GM21717 (cell line): ENCODE measurements around the gene FUT7.
"Not testable (repeated sequence)": the region's sequence is repeated elsewhere in the genome, so short reads cannot be mapped to it uniquely, and the experiment has no call there.

Experiments
- ATAC-seq: cut with Tn5 transposase; IDR thresholded peaks from one replicate; pipeline ENCODE4 v1.9.1; 2021; ENCODE audit warnings: mild to moderate bottlenecking, moderate library complexity; ENCODE audit not compliant: unreplicated experiment

The FUT7 gene

DNA sequence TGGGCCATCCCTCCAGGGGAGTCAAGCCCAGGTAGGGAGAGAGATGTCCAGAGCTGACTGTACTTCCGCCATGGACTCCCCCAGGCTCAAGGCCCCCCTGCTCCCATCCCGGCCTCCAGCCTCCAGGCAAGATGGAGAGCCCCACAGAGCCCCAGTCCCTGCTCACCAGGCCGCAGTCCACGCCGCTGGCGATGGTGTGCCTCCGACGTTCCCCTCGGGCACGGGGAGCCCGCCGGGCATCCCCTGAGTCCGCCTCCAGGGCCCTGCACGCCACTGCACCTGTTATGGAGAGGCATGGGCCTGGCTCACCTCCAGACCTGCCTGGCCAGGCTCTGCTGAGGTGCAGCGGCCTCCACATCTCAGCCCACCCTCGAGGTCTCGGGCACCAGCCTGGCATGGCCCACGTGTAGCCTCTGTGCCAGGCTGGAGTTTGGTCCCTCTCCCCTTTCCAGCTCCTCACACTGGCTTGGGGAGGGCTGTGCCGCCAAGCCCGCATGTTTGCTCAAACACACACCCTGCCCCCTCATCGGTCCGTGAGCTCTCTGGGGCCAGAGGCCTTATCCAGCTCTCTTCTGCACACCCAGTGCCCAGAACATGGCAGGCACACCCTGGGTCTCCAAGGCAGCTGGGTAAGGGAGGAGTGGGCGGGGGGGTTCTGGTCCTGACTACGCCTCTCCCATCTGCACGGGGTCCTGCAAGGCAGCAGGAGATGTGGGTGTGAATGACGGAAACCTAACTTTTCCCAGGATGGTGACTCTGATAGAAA is 34.4 kb upstream of the FUT7 start:
- no peak for ATAC-seq

DNA sequence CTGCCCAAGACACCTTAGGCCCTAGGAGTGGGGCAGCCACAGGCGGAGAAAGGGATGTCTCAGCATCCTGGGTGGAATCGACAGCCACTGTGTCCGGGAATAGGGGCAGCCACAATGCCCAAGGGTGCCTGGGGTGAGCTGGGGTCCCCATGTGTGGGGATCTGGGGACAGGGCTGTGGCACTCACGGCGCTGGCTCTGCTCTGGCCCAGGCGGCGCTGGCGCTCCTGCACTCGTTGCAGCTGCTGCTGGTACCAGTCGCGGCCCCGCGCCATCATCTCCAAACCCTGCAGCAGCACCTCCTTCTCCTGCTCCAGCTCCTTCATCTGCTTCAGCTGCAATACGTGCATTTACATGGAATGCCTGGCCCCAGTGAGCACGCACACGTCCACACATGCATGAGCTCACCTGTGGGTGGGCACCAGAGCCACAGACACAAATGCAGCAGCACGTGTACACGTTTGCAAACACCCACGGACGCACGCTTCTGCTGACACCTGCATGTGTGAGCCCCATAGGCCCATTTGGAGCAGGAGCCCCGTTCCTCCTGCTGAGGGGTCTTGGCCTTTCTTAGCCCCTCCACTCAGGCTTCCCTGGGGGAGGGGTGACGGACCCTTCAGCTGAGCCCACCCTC is 33.6 kb upstream of the FUT7 start:
- no peak for ATAC-seq

DNA sequence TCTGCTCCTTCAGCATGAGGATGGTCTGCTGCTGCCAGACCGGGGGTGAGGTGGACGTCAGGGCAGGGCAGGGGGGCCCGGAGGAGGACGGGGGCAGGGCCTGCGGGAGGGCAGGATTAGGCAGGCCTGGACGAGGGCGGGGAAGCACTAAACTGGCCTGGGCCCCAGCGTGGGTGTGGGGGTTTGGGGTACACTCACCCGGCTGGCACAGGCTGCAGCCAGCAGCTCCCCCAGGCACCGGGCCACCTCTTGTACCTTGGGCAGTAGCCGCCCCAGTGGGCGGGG is 32.9 kb upstream of the FUT7 start:
- ATAC-seq, result no peak

GRCh38 chr9:137064027-137064879 is 32.4 kb upstream of the FUT7 start:
- ATAC-seq, result no peak

GRCh38 chr9:137063311-137064026 is 31.6 kb upstream of the FUT7 start:
- no peak for ATAC-seq

DNA sequence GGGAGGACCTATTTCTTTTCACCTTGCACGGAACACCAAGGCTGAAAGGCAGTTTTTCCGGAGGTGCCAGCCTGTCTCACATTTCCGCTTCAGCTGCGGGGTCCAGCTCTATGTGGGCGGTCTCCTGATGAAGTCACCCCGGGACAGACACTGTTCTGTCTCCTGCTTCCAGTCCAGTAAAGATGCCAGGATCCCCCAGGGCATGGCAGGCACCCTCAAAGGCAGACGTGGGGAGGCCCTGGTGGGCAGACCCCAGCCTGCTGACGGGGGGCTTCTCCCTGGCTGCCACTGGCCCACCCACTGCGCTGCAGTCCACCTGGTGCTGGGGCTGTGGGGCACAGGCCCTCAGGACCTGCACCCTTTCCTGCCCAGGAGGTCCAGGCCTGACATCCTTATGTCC is 30.9 kb upstream of the FUT7 start:
- not testable (repeated sequence) for ATAC-seq

GRCh38 chr9:137062384-137062783 is 30.5 kb upstream of the FUT7 start:
- no peak for ATAC-seq

- ATAC-seq, result no peak
Measured at GRCh38 chr9:137058521-137059234, 26.8 kb upstream of the FUT7 start.

DNA sequence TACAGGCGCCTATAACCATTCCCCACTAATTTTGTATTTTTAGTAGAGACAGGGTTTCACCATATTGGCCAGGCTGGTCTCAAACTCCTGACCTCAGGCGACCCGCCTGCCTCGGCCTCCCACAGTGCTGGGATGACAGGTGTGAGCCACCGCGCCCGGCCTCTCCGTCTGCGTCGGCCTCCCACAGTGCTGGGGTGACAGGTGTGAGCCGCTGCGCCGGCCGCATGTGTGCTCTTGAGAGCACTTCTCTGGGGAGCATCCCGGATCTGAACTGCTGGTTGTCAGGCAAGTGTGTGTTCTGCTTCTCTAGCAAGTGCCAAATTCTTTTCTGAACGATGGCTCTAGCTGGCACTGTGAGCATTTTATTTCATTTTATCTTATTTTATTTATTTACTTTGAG is 25.7 kb upstream of the FUT7 start:
- no peak for ATAC-seq

DNA sequence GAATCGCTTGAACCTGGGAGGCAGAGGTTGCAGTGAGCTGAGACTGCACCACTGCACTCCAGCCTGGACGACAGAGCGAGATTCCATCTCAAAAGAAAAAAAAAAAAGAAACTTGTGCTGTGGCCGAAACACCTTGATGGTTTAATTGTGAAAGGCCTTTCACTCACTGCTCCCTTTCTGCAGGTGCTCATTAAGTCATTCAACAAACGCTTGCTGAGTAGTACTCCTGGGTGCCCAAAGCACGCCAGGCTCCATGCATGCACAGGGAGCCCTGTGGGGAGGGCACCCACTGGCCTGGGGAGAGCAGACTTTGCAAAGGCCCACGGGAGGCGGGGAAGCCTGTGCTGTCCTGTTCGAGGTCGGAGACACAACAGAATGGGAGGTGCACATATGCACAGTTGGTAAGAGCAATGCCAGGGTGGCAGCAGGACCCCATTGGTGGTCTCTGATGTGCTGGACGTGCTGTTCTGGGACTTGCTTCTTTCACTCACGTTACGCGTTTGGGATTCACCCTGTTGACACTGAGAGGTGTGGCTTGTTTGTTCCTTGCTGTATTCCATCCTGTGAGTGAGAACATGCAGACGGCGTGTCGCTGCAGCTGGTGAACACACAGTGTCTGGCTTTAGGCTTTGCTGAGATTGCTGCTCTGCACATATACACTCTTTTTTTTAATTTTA is 25.0 kb upstream of the FUT7 start:
- ATAC-seq, result no peak

DNA sequence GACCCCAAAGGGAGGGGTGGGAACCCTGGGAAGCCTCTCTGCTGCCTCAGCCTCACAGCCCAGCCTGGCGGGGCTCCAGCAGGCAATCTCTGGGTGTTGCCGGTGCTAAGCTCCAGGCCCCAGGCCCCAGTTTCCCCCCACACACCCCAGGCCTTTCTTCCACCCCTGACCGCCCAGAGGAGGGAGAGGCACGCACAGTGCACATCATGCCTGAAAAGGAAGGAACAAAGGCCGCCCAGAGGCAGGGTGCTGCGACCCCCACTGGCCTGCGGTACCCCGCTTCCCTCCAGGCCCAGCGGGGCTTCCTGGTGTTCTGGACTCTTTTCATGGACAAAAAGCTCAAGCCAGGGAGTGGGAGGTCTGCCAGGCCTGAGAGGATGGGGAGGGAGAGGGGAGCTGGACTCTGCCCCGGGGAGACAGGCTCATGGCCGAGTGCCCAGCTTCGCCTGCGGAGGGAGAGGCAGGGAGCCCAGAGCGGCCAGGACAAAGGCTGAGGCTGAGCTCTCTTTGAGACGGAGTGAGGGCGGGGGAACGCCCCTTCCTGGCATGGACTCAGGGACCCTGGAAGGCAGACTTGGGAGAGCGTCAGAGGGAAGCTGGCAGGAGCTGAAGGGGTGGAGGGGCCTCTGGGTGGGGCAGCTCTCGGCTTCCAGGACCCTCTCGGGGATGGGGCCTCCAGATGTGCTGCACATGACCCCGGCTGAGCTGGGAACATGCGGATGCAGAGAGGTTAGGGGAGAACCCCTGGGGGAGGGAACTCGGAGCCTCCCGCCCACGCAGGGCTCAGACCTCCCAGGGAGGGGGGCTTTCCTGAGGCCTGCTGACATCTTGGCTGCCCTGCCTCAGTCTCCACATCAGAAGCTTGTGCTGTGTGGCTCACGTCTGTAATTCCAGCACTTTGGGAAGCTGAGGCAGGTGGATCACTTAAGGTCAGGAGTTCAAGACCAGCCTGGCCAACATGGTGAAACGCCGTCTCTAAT is 23.8 kb upstream of the FUT7 start:
- ATAC-seq, result no peak

DNA sequence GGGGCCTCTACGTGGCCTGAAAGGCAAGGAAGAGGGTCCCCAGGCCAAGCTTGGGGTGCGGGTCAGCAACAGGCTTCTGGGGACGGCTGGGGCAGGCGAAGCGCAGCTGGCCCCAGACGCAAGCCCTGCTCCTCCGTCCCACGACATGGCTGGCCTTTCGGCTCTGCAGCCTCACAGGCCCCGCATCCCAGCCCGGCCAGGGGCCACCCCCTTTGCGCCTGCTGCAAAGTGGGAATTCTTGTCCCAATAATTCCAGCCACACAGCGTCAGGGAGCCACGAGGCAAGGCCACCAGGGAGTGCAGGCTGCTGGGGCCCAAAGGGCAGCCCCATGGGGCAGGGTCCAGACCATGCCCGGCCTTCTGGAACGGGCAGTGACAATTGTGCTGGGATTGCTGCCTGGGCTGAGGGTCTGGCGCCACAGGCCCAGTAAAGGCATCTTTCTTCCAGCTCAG is 23.1 kb upstream of the FUT7 start:
- no peak for ATAC-seq

DNA sequence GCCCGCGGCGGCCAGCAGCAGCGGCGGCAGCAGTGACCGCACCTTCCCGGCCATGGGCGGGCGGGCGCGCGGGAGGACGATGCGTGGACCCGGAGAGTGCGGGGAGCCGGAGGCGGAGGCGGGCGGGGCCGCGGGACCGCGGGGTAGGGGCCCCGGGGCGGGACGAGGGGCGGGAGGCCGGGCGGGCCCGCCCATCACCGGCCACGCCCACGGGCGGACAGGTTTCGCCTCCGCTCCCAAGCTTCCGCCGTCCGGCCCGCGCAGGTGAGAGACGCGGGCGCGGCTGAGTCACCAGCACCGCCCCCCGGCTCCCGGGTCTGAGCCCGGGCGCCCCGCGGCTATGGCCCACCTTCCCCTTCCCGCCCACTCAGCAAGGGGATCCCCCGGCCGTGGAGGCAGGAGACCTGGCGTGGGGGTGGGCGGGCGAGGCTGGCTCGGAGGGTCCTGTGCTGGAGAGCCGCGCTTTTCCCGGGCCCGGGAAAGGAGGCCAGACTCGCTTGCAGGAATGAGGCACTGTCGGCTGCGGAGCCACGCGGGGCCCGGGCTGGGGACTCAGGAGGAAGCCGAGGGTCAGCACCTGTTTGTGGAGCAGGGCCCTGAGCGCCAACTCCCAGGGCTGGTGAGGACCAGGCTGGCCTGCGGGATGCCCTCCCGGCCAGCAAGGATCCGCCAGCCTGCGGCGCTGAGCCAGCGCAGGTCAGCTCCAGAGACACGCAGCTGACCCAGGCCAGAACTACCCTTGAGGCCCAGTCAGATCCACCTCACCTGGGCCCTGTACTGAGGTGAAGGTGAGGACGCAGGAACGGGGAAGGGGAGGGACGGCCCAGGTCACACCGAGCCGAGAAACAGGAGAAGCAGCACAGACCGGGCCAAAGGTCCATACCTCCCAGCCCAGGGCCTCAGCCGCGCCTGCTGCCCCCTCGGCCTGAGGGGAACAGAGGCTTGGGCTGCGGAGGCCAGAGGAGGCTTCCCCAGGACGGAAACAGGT is 22.4 kb upstream of the FUT7 start, which contains the start of gene ENTPD2:
Gene ENTPD2, minus strand, starts transcription at position 118 of the 988 bp plus-strand sequence. Its CDS starts 64 bp downstream, at position 54.
- ATAC-seq, result no peak

DNA sequence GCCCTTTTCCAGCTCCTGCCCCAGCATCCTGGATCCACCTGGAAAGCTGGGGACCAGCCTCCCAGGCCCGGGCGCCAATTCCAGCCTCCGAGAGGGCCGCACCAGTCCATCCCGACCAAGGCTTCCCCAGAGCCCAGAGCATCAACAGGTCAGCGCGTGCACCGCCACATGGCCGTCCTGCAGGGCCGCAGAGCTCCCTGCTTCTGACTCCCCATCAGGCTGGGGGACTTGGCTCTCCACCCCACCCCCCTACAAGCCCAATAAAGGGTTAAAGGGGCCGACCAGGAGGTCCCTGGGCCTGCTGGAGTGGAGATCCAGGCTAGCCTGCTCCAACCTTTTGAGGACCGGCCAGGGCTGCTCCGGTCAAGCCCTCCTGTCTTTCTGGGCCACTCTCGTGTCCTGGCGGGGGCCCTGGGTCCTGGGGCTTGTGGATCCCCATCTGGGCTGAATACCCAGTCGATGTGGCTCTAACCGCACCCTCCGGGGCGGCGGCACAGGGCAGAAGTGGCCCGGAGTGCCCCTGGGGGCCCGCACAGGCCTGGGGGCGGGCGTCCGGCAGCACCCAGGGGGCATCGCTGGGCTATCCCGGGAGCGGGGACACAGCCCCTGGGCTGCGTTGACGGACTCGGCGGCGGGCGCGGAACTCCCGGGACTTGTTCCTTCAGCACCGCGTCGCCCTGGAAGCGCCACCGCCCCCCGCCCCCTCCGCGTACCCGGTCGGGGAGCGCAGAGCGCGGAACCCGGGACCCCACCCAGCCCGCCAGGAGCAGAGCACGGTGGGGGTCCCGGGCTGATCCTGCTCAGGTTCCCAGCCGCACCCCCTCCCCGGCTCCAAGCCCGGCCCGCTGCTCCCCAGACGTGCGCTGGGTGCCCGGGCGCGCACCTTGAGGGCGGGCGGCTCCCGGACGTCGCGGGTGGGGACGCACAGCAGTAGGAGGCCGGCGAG is 21.4 kb upstream of the FUT7 start:
- no peak for ATAC-seq

DNA sequence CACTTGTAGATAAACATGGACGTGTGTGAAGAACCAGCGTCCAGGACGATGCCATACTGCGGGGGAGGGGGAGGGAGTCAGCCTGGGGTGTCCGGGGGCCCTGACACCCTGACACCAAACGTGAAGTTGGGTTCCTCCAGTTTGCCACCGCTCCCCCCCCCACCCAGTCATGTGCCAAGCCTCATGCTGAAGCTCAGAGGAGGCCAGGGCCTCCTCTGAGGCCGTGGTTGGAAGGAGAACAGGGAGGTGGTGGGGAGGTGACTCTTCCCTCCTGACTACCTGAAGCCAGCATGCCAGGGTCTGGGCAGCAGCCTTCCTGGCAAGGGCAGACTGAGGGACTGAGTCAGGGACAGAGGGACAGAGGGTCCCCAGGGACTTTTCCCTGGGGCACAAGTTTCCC is 20.4 kb upstream of the FUT7 start:
- ATAC-seq, result no peak

DNA sequence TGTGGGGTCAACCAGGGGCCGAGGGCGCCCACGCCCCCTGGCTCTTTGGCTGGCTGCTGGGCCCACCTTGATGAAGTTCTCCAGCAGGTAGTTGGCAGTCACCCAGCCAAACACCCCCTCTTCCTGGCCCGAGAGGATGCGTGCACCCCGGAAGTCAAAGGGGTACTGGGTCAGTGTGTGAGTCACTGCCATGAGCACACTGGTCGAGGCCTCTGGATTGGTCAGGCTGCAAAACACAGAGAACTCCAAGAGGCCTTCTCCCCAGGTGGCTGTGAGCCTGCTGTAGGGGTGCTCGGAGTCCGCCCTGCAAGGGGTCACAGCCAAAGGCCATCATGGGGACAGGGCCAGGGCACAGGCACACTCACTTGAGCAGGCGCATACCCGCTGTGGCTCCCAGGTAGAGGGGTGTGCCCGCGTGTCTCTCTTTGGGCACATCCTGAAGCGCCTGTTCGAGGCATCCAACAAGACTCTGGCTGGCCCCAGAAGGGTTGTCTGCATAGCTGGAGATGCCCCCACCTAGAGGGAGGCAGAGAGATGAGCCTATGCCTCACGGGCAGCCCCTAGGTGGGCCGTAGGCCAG is 19.3 kb upstream of the FUT7 start:
- ATAC-seq, result no peak
